ENCODE measurements around the gene ARNT2.

The ARNT2 gene

GRCh38 chr15:80523746-80524145 lies 119.6 kb downstream of the ARNT2 start:
- DNase-seq (ENCODE audit: low spot score) = no peak

DNA sequence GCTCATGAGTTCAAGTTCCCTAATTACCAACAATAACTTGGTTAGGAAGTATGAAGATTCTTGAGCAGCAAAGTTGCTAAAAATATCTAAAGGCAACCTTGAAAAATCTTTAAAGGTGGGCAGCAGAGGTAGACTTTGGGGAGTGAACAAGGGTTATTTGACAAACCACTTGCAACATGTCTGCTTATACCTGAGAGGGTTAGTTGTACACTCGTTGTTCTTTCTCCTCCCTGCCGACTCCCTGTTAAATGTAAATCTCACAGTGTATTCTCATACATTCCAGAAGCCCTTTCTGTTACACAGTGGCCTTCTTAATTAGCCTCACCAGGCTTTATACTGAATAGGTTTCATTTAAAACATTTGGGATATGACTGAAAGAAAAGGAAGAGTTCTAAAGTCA lies 121.7 kb downstream of the ARNT2 start:
- DNase-seq (ENCODE audit: low spot score) = no peak
- in situ Hi-C loops (cut with MboI; ENCODE audit: low sequenced_read_pairs, unreplicated experiment) = no loop called here

More at GRCh38 chr15:80523746-80524145, 119.6 kb downstream of the ARNT2 start:
- in situ Hi-C loops (cut with MboI; ENCODE audit: low sequenced_read_pairs, unreplicated experiment) = no loop called here
- no peak for TF ChIP-seq CTCF (IDR thresholded peaks at IDR 0.05; ENCODE audit: borderline replicate concordance, control extremely low read depth, extremely low read depth, insufficient read depth, missing control alignments)

GRCh38 chr15:80526556-80527340 lies 122.6 kb downstream of the ARNT2 start:
- no peak for DNase-seq (ENCODE audit: low spot score)
- in situ Hi-C loops (cut with MboI; ENCODE audit: low sequenced_read_pairs, unreplicated experiment) = no loop called here
- no peak for TF ChIP-seq CTCF (IDR thresholded peaks at IDR 0.05; ENCODE audit: borderline replicate concordance, control extremely low read depth, extremely low read depth, insufficient read depth, missing control alignments)

More for the DNA sequence above, 121.7 kb downstream of the ARNT2 start:
- no peak for TF ChIP-seq CTCF (IDR thresholded peaks at IDR 0.05; ENCODE audit: borderline replicate concordance, control extremely low read depth, extremely low read depth, insufficient read depth, missing control alignments)

- TF ChIP-seq CTCF (IDR thresholded peaks at IDR 0.05; ENCODE audit: borderline replicate concordance, control extremely low read depth, extremely low read depth, insufficient read depth, missing control alignments) = no peak
- in situ Hi-C loops (cut with MboI; ENCODE audit: low sequenced_read_pairs, unreplicated experiment) = no loop called here
- no peak for DNase-seq (ENCODE audit: low spot score)
Observed at GRCh38 chr15:80527406-80527805, 123.2 kb downstream of the ARNT2 start.

DNA sequence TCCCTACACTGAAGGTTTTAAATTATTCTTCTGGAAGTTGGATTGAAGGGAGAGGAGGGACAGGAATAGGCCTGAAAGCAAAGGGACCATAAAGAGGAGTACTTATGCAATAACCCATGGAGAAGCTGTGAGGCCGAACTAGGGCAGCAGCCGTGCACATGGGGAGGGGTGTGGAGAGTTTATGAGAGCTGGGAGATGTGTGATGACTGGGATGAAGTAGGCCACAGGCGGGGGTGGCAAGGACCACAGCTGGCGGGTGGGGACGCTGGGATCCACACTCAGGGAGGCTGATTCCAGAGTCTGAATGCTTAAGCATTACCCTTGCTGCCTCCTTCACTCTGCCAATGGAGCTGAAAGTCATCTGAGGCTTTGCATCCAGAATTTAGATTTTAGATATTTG lies 123.8 kb downstream of the ARNT2 start:
- no peak for DNase-seq (ENCODE audit: low spot score)
- in situ Hi-C loops (cut with MboI; ENCODE audit: low sequenced_read_pairs, unreplicated experiment) = no loop called here
- TF ChIP-seq CTCF (IDR thresholded peaks at IDR 0.05; ENCODE audit: borderline replicate concordance, control extremely low read depth, extremely low read depth, insufficient read depth, missing control alignments) = no peak

DNA sequence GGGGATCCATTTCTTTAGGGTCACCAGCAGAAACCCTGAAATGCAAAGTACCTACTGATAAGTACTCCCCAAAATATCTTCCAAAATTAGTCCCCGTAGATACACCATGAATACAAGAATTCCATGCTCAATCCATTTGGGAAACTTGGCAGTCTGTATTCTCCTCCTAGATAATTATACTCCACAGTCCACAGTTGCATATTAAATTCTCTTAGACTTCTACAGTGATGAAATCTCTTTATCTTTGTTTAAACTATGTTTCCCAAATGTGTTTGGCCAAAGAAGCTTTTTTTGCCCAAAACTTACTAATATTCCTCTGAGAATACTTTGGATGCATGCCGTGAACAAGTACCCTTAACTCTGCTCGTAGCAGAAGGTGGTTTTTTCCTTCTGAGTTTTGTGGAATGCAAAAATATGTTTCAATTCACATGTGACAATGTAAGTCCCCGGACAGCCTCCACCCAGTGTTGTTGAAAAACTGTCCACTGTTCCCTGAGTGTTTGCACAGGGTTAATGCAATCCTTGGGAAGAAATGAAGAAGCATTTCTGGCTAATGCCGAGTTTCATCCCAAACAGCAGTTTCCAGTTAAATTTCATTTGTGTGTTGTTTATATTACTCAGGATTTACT lies 126.7 kb downstream of the ARNT2 start:
- in situ Hi-C loops (cut with MboI; ENCODE audit: low sequenced_read_pairs, unreplicated experiment) = no loop called here
- DNase-seq (ENCODE audit: low spot score) = no peak
- no peak for TF ChIP-seq CTCF (IDR thresholded peaks at IDR 0.05; ENCODE audit: borderline replicate concordance, control extremely low read depth, extremely low read depth, insufficient read depth, missing control alignments)

Measured in GM13976 (cell line).